Measurements from ENCODE around the gene SAMD14.
"Not testable (repeated sequence)": the region's sequence is repeated elsewhere in the genome, so short reads cannot be mapped to it uniquely, and the experiment has no call there.

Gene SAMD14

GRCh38 chr17:50072130-50072529 is 57.8 kb downstream of the SAMD14 start:
- DNase-seq = no peak

- DNase-seq = no peak
Measured at GRCh38 chr17:50071692-50072091, 58.3 kb downstream of the SAMD14 start.

- no peak for DNase-seq
Measured at GRCh38 chr17:50070908-50071680, 58.9 kb downstream of the SAMD14 start.

GRCh38 chr17:50067996-50068395 is 62.0 kb downstream of the SAMD14 start:
- DNase-seq = no peak

- no peak for DNase-seq
Measured at GRCh38 chr17:50066995-50067394, 63.0 kb downstream of the SAMD14 start.

- DNase-seq = no peak
Measured at GRCh38 chr17:50065056-50065455, 64.9 kb downstream of the SAMD14 start.

- no peak for DNase-seq
Measured at GRCh38 chr17:50064253-50065001, 65.5 kb downstream of the SAMD14 start.

GRCh38 chr17:50063561-50064252 is 66.3 kb downstream of the SAMD14 start:
- no peak for DNase-seq

- no peak for DNase-seq
Measured at GRCh38 chr17:50062293-50063243, 67.4 kb downstream of the SAMD14 start.

- DNase-seq = not testable (repeated sequence)
Measured at GRCh38 chr17:50061713-50062045, 68.3 kb downstream of the SAMD14 start.

- no peak for DNase-seq
Measured at GRCh38 chr17:50060951-50061712, 68.8 kb downstream of the SAMD14 start.

Data from activated CD8-positive, alpha-beta memory T cell treated with anti-CD3 and anti-CD28 coated beads, Interleukin-2, amount 50 U/mL, for 48 hours (primary cell).